HepG2 (cell line): Measurements from ENCODE around the gene SLC25A17. TPM values are rescaled to one million over a fixed set of nuclear protein-coding genes. Genes with fewer than 3 reads are reported as not detected.
A peak's percentile ranks its signal among the peaks of the same experiment; 100 is the strongest.

ENCODE experiments used
- ADNP ChIP-seq: sonication (generic); formaldehyde crosslinking; IDR thresholded peaks from 2 replicates; pipeline ENCODE4 v1.4.0; 2020; ENCODE audit warnings: missing genetic modification reagents
- FOXO1 ChIP-seq: sonication (generic); formaldehyde crosslinking; IDR thresholded peaks from 2 replicates; pipeline ENCODE4 v1.4.0; 2020; ENCODE audit warnings: missing genetic modification reagents
- PRMT3 ChIP-seq: sonication (generic); formaldehyde crosslinking; IDR thresholded peaks from 2 replicates; pipeline ENCODE4 v1.8.1; 2022; ENCODE audit warnings: low read depth, mild to moderate bottlenecking, moderate library complexity, missing genetic modification reagents, borderline replicate concordance
- THYN1 ChIP-seq: sonication (generic); formaldehyde crosslinking; IDR thresholded peaks from 2 replicates; pipeline ENCODE4 v1.8.1; 2023; ENCODE audit warnings: low read depth, mild to moderate bottlenecking, moderate library complexity, missing genetic modification reagents, borderline replicate concordance
- ZNF124 ChIP-seq: sonication (generic); formaldehyde crosslinking; IDR thresholded peaks from 2 replicates; pipeline ENCODE4 v1.4.0; 2020; ENCODE audit warnings: missing genetic modification reagents
- ZNF138 ChIP-seq: sonication (generic); formaldehyde crosslinking; IDR thresholded peaks from 2 replicates; pipeline ENCODE4 v1.5.0; 2020; ENCODE audit warnings: mild to moderate bottlenecking, low read depth, missing genetic modification reagents
- ZNF552 ChIP-seq: sonication (generic); formaldehyde crosslinking; IDR thresholded peaks from 2 replicates; pipeline ENCODE4 v1.9.0; 2022; ENCODE audit warnings: missing genetic modification reagents, mild to moderate bottlenecking, borderline replicate concordance
- ZNF713 ChIP-seq: sonication (generic); formaldehyde crosslinking; IDR thresholded peaks from 2 replicates; pipeline ENCODE4 v1.4.0; 2020; ENCODE audit warnings: mild to moderate bottlenecking, missing genetic modification reagents
- polyA plus RNA-seq, 8 experiments: library from polyadenylated mRNA; depleted of rRNA in 3 of 8; stranded (reverse) in 7 of 8; unstranded in 1 of 8; fragments of >200 nt; fragmentation: Illumina TruSeq in 4 of 8; extraction: Trizol in 4 of 8; gene quantifications; 2 replicates each; pipeline versions ENCODE4 v1.2.1 to v1.2.3, GENCODE V29; 2011 to 2016; ENCODE audit warnings: low read depth in 4 of 8, missing spikeins in 1 of 8, mixed read lengths in 1 of 8; ENCODE audit not compliant: insufficient read depth in 1 of 8
- total RNA-seq, 5 experiments: library from RNA; depleted of rRNA; stranded (reverse); fragments of >200 nt; fragmentation: Illumina TruSeq; extraction: Trizol; gene quantifications; 2 replicates each; pipeline ENCODE4 v1.2.3, GENCODE V29; 2016; ENCODE audit warnings: low read depth in 1 of 5
- TF ChIP-seq, protein P1 (sequence below): sonication (generic); formaldehyde crosslinking; IDR thresholded peaks from 2 replicates; pipeline ENCODE4 v1.8.0; 2022; ENCODE audit warnings: mild to moderate bottlenecking, missing genetic modification reagents
- TF ChIP-seq, protein P2 (sequence below): sonication (generic); formaldehyde crosslinking; IDR thresholded peaks from 2 replicates; pipeline ENCODE4 v1.8.1; 2022; ENCODE audit warnings: low read depth, mild to moderate bottlenecking, missing genetic modification reagents
- TF ChIP-seq, protein P3 (sequence below): sonication (generic); formaldehyde crosslinking; IDR thresholded peaks from 2 replicates; pipeline ENCODE4 v1.5.0; 2020; ENCODE audit warnings: missing genetic modification reagents
- TF ChIP-seq, protein P4 (sequence below): sonication (generic); formaldehyde crosslinking; IDR thresholded peaks from 2 replicates; pipeline ENCODE4 v1.4.0; 2020; ENCODE audit warnings: mild to moderate bottlenecking, low read depth, missing genetic modification reagents
- TF ChIP-seq, protein P5 (sequence below): sonication (generic); formaldehyde crosslinking; IDR thresholded peaks from 2 replicates; pipeline ENCODE4 v1.8.1; 2023; ENCODE audit warnings: mild to moderate bottlenecking, missing genetic modification reagents
- TF ChIP-seq, protein P6 (sequence below): sonication (generic); formaldehyde crosslinking; IDR thresholded peaks from 2 replicates; pipeline ENCODE4 v1.4.0; 2020; ENCODE audit warnings: missing genetic modification reagents, borderline replicate concordance

The SLC25A17 gene
- total and polyA plus RNA-seq, 2 of the 13 experiments (the other 11 are each of a cell fraction or from before 2014, with no cell fraction given) = 15.7 to 27.9 TPM

GRCh38 chr22:40856513-40857308 lies 37.6 kb upstream of the SLC25A17 start, which contains the start of the genes ST13 and XPNPEP3 (continued):
- TF ChIP-seq, protein P1, sequence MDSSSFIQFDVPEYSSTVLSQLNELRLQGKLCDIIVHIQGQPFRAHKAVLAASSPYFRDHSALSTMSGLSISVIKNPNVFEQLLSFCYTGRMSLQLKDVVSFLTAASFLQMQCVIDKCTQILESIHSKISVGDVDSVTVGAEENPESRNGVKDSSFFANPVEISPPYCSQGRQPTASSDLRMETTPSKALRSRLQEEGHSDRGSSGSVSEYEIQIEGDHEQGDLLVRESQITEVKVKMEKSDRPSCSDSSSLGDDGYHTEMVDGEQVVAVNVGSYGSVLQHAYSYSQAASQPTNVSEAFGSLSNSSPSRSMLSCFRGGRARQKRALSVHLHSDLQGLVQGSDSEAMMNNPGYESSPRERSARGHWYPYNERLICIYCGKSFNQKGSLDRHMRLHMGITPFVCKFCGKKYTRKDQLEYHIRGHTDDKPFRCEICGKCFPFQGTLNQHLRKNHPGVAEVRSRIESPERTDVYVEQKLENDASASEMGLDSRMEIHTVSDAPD (CRISPR knock-in tag) = no peak; the same call in 1 of the 2 replicates
- TF ChIP-seq ZNF124 (CRISPR knock-in tag) = peak; percentile 16; the same call in 1 of the 2 replicates
- no peak for TF ChIP-seq ADNP (CRISPR knock-in tag)
- TF ChIP-seq FOXO1 (CRISPR knock-in tag) = peak; percentile 45
- TF ChIP-seq, protein P2, sequence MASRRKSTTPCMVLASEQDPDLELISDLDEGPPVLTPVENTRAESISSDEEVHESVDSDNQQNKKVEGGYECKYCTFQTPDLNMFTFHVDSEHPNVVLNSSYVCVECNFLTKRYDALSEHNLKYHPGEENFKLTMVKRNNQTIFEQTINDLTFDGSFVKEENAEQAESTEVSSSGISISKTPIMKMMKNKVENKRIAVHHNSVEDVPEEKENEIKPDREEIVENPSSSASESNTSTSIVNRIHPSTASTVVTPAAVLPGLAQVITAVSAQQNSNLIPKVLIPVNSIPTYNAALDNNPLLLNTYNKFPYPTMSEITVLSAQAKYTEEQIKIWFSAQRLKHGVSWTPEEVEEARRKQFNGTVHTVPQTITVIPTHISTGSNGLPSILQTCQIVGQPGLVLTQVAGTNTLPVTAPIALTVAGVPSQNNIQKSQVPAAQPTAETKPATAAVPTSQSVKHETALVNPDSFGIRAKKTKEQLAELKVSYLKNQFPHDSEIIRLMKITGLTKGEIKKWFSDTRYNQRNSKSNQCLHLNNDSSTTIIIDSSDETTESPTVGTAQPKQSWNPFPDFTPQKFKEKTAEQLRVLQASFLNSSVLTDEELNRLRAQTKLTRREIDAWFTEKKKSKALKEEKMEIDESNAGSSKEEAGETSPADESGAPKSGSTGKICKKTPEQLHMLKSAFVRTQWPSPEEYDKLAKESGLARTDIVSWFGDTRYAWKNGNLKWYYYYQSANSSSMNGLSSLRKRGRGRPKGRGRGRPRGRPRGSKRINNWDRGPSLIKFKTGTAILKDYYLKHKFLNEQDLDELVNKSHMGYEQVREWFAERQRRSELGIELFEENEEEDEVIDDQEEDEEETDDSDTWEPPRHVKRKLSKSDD (CRISPR knock-in tag) = peak; percentile 71; the same call in 1 of the 2 replicates
- TF ChIP-seq, protein P3, sequence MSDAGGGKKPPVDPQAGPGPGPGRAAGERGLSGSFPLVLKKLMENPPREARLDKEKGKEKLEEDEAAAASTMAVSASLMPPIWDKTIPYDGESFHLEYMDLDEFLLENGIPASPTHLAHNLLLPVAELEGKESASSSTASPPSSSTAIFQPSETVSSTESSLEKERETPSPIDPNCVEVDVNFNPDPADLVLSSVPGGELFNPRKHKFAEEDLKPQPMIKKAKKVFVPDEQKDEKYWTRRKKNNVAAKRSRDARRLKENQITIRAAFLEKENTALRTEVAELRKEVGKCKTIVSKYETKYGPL (CRISPR knock-in tag) = no peak
- TF ChIP-seq THYN1 (CRISPR knock-in tag) = no peak
- TF ChIP-seq, protein P4, sequence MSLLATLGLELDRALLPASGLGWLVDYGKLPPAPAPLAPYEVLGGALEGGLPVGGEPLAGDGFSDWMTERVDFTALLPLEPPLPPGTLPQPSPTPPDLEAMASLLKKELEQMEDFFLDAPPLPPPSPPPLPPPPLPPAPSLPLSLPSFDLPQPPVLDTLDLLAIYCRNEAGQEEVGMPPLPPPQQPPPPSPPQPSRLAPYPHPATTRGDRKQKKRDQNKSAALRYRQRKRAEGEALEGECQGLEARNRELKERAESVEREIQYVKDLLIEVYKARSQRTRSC (CRISPR knock-in tag) = no peak
- TF ChIP-seq, protein P5, sequence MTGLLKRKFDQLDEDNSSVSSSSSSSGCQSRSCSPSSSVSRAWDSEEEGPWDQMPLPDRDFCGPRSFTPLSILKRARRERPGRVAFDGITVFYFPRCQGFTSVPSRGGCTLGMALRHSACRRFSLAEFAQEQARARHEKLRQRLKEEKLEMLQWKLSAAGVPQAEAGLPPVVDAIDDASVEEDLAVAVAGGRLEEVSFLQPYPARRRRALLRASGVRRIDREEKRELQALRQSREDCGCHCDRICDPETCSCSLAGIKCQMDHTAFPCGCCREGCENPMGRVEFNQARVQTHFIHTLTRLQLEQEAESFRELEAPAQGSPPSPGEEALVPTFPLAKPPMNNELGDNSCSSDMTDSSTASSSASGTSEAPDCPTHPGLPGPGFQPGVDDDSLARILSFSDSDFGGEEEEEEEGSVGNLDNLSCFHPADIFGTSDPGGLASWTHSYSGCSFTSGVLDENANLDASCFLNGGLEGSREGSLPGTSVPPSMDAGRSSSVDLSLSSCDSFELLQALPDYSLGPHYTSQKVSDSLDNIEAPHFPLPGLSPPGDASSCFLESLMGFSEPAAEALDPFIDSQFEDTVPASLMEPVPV (CRISPR knock-in tag) = peak; percentile 56
- TF ChIP-seq, protein P6, sequence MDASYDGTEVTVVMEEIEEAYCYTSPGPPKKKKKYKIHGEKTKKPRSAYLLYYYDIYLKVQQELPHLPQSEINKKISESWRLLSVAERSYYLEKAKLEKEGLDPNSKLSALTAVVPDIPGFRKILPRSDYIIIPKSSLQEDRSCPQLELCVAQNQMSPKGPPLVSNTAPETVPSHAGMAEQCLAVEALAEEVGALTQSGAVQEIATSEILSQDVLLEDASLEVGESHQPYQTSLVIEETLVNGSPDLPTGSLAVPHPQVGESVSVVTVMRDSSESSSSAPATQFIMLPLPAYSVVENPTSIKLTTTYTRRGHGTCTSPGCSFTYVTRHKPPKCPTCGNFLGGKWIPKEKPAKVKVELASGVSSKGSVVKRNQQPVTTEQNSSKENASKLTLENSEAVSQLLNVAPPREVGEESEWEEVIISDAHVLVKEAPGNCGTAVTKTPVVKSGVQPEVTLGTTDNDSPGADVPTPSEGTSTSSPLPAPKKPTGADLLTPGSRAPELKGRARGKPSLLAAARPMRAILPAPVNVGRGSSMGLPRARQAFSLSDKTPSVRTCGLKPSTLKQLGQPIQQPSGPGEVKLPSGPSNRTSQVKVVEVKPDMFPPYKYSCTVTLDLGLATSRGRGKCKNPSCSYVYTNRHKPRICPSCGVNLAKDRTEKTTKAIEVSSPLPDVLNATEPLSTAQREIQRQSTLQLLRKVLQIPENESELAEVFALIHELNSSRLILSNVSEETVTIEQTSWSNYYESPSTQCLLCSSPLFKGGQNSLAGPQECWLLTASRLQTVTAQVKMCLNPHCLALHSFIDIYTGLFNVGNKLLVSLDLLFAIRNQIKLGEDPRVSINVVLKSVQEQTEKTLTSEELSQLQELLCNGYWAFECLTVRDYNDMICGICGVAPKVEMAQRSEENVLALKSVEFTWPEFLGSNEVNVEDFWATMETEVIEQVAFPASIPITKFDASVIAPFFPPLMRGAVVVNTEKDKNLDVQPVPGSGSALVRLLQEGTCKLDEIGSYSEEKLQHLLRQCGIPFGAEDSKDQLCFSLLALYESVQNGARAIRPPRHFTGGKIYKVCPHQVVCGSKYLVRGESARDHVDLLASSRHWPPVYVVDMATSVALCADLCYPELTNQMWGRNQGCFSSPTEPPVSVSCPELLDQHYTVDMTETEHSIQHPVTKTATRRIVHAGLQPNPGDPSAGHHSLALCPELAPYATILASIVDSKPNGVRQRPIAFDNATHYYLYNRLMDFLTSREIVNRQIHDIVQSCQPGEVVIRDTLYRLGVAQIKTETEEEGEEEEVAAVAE (CRISPR knock-in tag) = peak; percentile 47; the same call in 1 of the 2 replicates
- TF ChIP-seq ZNF713 (CRISPR knock-in tag) = no peak
- TF ChIP-seq PRMT3 (CRISPR knock-in tag) = peak; percentile 89; the same call in 1 of the 2 replicates
- TF ChIP-seq ZNF138 (CRISPR knock-in tag) = no peak
- TF ChIP-seq ZNF552 (CRISPR knock-in tag) = no peak; the same call in 1 of the 2 replicates
